Measurements from ENCODE around the gene ENTPD2. TPM values are rescaled to one million over a fixed set of nuclear protein-coding genes. Genes with fewer than 3 reads are reported as not detected.

The ENTPD2 gene
- total RNA-seq, 1 donor from 2014 or later: 0.41 TPM

DNA sequence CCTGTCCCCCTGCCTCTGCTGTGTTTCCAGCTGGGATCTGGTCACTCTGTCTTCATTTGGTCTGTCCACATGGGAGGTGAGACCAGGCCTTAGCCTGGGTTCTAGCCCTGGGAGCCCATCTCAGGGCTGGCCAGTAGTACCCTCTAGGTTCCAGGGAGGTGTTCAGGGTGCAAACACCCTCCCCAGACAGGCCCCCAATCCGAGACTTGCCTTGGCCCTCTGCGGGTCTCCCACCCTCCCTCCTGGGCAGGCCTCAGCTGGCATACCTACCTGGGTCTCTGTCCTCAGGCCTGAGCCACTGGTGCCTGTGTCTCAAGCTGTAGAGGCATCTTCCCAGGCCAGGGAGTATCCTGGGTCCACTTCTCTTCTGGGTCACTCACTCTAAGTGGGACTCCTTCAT lies 17.4 kb upstream of the ENTPD2 start:
- DNase-seq (no peak), ATAC-seq (no peak)
- Histone ChIP-seq H3K36me3 (no peaks in the 10 kb centered on the region), H3K27me3 (peaks cover 9% of the 10 kb centered on the region), H3K4me1 (peaks cover 7% of the 10 kb centered on the region), H3K4me3 (peak overlapping the region; percentile 39), H3K27ac (peak overlapping the region; percentile 67), H3K9me3 (no peaks in the 10 kb centered on the region)
- TF ChIP-seq, protein P1, sequence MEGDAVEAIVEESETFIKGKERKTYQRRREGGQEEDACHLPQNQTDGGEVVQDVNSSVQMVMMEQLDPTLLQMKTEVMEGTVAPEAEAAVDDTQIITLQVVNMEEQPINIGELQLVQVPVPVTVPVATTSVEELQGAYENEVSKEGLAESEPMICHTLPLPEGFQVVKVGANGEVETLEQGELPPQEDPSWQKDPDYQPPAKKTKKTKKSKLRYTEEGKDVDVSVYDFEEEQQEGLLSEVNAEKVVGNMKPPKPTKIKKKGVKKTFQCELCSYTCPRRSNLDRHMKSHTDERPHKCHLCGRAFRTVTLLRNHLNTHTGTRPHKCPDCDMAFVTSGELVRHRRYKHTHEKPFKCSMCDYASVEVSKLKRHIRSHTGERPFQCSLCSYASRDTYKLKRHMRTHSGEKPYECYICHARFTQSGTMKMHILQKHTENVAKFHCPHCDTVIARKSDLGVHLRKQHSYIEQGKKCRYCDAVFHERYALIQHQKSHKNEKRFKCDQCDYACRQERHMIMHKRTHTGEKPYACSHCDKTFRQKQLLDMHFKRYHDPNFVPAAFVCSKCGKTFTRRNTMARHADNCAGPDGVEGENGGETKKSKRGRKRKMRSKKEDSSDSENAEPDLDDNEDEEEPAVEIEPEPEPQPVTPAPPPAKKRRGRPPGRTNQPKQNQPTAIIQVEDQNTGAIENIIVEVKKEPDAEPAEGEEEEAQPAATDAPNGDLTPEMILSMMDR (IDR thresholded peaks at IDR 0.05): no peak
- intact Hi-C loops (cut with DNase I): no loop called here

DNA sequence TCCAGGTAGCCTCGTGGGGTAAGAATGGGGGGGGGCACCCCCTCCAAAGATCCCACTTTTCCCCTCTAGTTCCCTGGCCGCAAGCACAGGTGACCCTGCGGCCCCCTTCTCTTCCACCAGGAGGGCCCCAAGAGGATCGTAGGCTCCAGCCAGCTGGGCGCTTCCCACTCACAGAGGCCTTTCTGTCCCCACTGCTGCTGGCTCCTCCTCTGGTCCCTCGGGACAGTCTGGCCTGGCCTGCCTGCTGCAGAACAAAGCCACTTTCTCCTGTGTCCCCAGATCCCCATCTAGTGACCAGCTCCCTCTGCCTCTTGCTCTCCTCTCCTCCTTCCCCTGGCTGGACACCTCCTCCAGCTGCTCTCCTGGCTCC lies 17.0 kb upstream of the ENTPD2 start:
- intact Hi-C loops (cut with DNase I): no loop called here
- Histone ChIP-seq H3K9me3 (no peaks in the 10 kb centered on the region), H3K4me3 (peak overlapping the region; percentile 39), H3K4me1 (peaks cover 7% of the 10 kb centered on the region), H3K27ac (peak overlapping the region; percentile 67), H3K36me3 (no peaks in the 10 kb centered on the region), H3K27me3 (peaks cover 9% of the 10 kb centered on the region)
- TF ChIP-seq, protein P1 (IDR thresholded peaks at IDR 0.05): no peak
- ATAC-seq (peak; percentile 13), DNase-seq (no peak)

DNA sequence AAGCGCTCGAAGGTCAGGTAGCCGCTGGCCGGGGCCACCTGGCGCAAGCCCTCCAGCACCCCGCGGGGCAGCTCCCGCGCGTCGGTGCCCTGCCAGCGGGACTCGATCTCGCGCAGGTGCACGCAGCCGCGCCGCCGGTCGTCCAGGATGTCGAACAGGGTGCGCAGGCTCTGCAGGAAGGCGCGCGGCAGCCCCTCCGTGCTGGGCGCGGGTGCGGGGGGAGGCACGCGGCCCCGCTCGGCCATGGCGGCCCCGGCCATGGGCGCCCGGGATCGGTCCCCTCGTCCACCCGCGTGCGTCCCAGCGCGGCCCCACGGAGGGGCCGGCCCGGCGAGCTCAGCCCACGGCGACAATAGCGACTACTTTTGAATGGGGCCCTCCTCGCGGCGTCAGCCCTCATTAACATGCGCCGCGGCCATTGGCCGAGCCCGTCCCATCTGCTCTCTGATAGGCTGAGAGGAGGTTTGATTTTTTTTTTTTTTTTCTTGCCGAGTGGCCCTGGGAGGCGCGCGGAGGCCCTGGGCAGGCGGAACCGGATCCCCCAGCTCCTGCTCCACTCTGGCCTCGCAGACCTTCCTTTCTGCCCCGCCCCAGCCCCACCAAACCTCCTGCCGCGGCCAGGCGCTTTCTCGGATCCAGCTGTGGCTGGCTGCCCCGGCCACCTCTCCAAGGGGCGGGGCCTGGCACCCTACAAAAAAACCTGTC lies 16.5 kb upstream of the ENTPD2 start, which contains the start of gene SAPCD2:
Gene SAPCD2, minus strand, starts transcription at position 357 of the 705 bp plus-strand sequence. Its CDS starts 97 bp downstream, at position 260.
- Histone ChIP-seq H3K4me3 (peak within 1 kb of the TSS; percentile 39), H3K9me3 (no peaks in the 10 kb centered on the region), H3K36me3 (no peaks in the 10 kb centered on the region), H3K27ac (peak within 1 kb of the TSS; percentile 67), H3K4me1 (peaks cover 7% of the 10 kb centered on the region), H3K27me3 (peaks cover 9% of the 10 kb centered on the region)
- intact Hi-C loops (cut with DNase I): no loop called here
- ATAC-seq: peak; percentile 92
- TF ChIP-seq, protein P1 (IDR thresholded peaks at IDR 0.05): no peak
- DNase-seq: peak; percentile 94

DNA sequence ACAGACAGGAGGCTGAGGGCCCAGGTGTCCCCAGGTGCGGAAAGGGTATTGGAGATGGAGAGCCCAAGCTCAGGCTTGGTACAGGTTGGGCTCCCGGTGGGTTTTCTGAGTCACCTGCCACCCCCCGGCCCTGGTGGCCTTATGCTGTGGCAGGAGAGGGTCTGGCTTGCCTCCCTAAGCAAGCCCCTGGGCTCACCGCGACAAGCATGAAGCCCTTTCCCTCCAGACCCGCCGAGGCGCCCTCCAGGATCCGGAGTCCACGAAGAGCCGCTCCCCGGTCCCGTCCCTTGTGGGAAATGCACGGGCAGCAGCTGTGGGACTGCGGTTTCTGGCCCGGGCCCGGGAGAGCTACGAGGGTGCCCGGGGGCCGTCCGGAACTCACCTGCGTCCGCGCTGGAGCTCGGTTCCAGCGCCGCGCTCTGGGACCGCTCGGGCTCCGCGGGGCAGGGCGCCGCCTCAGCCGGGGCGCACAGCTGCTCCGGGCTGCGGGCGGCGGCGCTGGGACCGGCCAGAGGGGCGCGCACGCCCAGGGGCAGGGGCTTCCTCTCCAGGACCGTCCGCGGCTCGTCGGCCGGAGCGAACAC lies 15.7 kb upstream of the ENTPD2 start:
- H3K4me1 ChIP-seq: peaks cover 7% of the 10 kb centered on the region
- TF ChIP-seq, protein P1 (IDR thresholded peaks at IDR 0.05): no peak
- no peaks in the 10 kb centered on the region for H3K9me3 ChIP-seq
- ATAC-seq (no peak), DNase-seq (peak; percentile 65)
- H3K36me3 ChIP-seq: no peaks in the 10 kb centered on the region
- intact Hi-C loops (cut with DNase I): no loop called here
- peaks cover 9% of the 10 kb centered on the region for H3K27me3 ChIP-seq
- H3K4me3 ChIP-seq: no peak overlapping the region
- H3K27ac ChIP-seq: no peak overlapping the region

DNA sequence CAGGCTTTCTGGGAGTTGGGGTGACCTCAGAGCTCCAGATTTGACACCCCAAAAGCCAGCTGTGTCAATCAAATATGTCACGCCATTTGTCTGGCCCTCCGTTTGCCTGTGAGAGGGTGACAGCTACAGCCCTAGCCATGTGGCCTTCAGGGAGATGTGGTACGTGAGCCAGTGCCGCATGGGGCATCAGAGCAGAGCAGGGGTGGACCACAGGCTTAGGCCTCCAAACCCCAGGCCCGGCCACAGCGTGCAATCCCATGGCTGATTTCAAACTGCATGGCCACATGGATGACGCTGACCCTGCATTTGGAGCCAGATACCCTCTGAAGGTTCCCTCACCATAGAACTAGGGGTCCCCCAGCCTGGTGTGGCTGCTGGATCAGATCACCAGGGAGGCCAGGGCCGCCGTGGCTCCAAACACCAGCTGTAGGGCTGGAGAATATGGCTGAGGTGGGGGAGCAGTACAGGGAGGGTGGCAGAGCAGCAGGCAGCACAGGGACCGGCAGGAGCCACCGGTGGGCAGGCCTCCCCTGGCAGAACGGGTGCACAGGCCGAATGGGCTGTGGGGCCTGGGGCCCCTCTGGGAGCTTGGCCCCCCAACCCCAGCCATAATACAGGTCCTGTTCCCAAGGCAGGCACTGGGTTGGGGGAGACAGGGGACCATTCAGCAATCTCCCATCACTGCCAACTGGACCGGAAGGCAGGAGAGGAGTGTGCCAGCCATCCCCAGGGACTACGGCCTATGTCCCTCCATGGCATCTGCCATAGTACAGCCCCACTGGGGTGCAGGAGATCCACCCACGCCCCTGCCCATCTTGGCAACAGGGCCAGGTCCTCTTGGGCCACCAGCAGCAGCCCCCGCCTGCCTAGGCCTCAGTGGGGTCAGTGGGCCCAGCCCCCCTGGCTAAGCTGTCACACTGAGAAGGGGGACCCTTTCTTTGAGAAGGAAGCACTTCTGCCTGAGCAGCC lies 15.0 kb upstream of the ENTPD2 start:
- no peaks in the 10 kb centered on the region for H3K9me3 ChIP-seq
- no peak overlapping the region for H3K4me3 ChIP-seq
- H3K27me3 ChIP-seq: peaks cover 9% of the 10 kb centered on the region
- ATAC-seq (no peak), DNase-seq (no peak)
- peaks cover 7% of the 10 kb centered on the region for H3K4me1 ChIP-seq
- intact Hi-C loops (cut with DNase I): no loop called here
- no peak overlapping the region for H3K27ac ChIP-seq
- TF ChIP-seq, protein P1 (IDR thresholded peaks at IDR 0.05): no peak
- no peaks in the 10 kb centered on the region for H3K36me3 ChIP-seq
